Prostate gland (tissue), 2 donors: ENCODE data around the gene TAS2R14.

Source experiments
- CTCF ChIP-seq, 4 experiments: fragments of 200-600 bp in 2 of 4; fragments of 450-650 bp in 2 of 4; sonication (generic) in 2 of 4; IDR thresholded peaks; 1 replicate in 3 of 4; 2 replicates in 1 of 4; pipeline ENCODE4 v1.5.1; 2016 to 2019; ENCODE audit warnings: antibody characterized with exemption in 4 of 4, mild to moderate bottlenecking in 2 of 4, moderate library complexity in 2 of 4
- POLR2AphosphoS5 ChIP-seq: sonication (generic); formaldehyde crosslinking; IDR thresholded peaks from one replicate; pipeline ENCODE4 v1.6.1; 2017; ENCODE audit warnings: antibody characterized with exemption

GRCh38 chr12:10943167-10943566 is 4.1 kb upstream of the TAS2R14 start:
- TF ChIP-seq CTCF (IDR thresholded peaks at IDR 0.05): no peak
- TF ChIP-seq POLR2AphosphoS5: no peak
